HEK293 (cell line): ENCODE results near the gene TRIM8.

Source experiments
- GLIS2 ChIP-seq: fragments of 450-650 bp; formaldehyde crosslinking; IDR thresholded peaks from 2 replicates; pipeline ENCODE4 v1.5.1; 2016; ENCODE audit warnings: missing biosample characterization, missing genetic modification characterization
- IKZF3 ChIP-seq: fragments of 450-650 bp; IDR thresholded peaks from 2 replicates; pipeline ENCODE4 v1.5.0; 2018; ENCODE audit warnings: missing biosample characterization, mild to moderate bottlenecking, missing genetic modification characterization, moderate library complexity
- KLF1 ChIP-seq: fragments of 450-650 bp; formaldehyde crosslinking; IDR thresholded peaks from 2 replicates; pipeline ENCODE4 v1.5.1; 2016; ENCODE audit warnings: missing biosample characterization, missing genetic modification characterization
- KLF16 ChIP-seq: fragments of 450-650 bp; formaldehyde crosslinking; IDR thresholded peaks from 2 replicates; pipeline ENCODE4 v1.5.1; 2017; ENCODE audit warnings: missing biosample characterization, missing genetic modification characterization
- KLF7 ChIP-seq: fragments of 450-650 bp; formaldehyde crosslinking; IDR thresholded peaks from 2 replicates; pipeline ENCODE4 v1.5.1; 2016; ENCODE audit warnings: missing biosample characterization, missing genetic modification characterization, borderline replicate concordance
- KLF8 ChIP-seq: fragments of 450-650 bp; formaldehyde crosslinking; IDR thresholded peaks from 2 replicates; pipeline ENCODE4 v1.5.1; 2016; ENCODE audit warnings: missing biosample characterization, missing genetic modification characterization
- KLF9 ChIP-seq: fragments of 450-650 bp; formaldehyde crosslinking; IDR thresholded peaks from 2 replicates; pipeline ENCODE4 v1.5.1; 2016; ENCODE audit warnings: missing biosample characterization, missing genetic modification characterization, low read depth
- OVOL3 ChIP-seq: fragments of 450-650 bp; formaldehyde crosslinking; IDR thresholded peaks from 2 replicates; pipeline ENCODE4 v1.5.1; 2016; ENCODE audit warnings: missing biosample characterization, missing genetic modification characterization
- SALL2 ChIP-seq: fragments of 450-650 bp; formaldehyde crosslinking; IDR thresholded peaks from 2 replicates; pipeline ENCODE4 v1.5.0; 2017; ENCODE audit warnings: missing biosample characterization, mild to moderate bottlenecking, missing genetic modification characterization, borderline replicate concordance
- SETDB1 ChIP-seq: IDR thresholded peaks from one replicate; pipeline ENCODE4 v1.6.1; 2017; ENCODE audit warnings: mild to moderate bottlenecking, low read length, moderate library complexity, mixed read lengths; ENCODE audit not compliant: insufficient read length
- TCF7L2 ChIP-seq: IDR thresholded peaks from 2 replicates; pipeline ENCODE4 v1.6.1; 2011; ENCODE audit warnings: low read depth, mild to moderate bottlenecking, inconsistent platforms, low read length, moderate library complexity, borderline replicate concordance
- ZBTB20 ChIP-seq: fragments of 450-650 bp; formaldehyde crosslinking; IDR thresholded peaks from 2 replicates; pipeline ENCODE4 v1.5.1; 2016; ENCODE audit warnings: missing biosample characterization, missing genetic modification characterization
- ZBTB21 ChIP-seq: fragments of 450-650 bp; formaldehyde crosslinking; IDR thresholded peaks from 2 replicates; pipeline ENCODE4 v1.5.1; 2017; ENCODE audit warnings: missing biosample characterization, missing genetic modification characterization
- ZNF132 ChIP-seq: fragments of 450-650 bp; formaldehyde crosslinking; IDR thresholded peaks from 2 replicates; pipeline ENCODE4 v1.5.1; 2017; ENCODE audit warnings: missing biosample characterization, missing genetic modification characterization, borderline replicate concordance
- ZNF133 ChIP-seq: fragments of 450-650 bp; formaldehyde crosslinking; IDR thresholded peaks from 2 replicates; pipeline ENCODE4 v1.5.1; 2016; ENCODE audit warnings: missing biosample characterization, missing genetic modification characterization
- ZNF138 ChIP-seq: fragments of 450-650 bp; formaldehyde crosslinking; IDR thresholded peaks from 2 replicates; pipeline ENCODE4 v1.5.1; 2016; ENCODE audit warnings: missing biosample characterization, missing genetic modification characterization, borderline replicate concordance
- ZNF146 ChIP-seq: fragments of 450-650 bp; formaldehyde crosslinking; IDR thresholded peaks from 2 replicates; pipeline ENCODE4 v1.5.1; 2016; ENCODE audit warnings: missing biosample characterization, missing genetic modification characterization
- ZNF16 ChIP-seq: fragments of 450-650 bp; formaldehyde crosslinking; IDR thresholded peaks from 2 replicates; pipeline ENCODE4 v1.5.1; 2016; ENCODE audit warnings: low read depth, missing biosample characterization, missing genetic modification characterization
- ZNF169 ChIP-seq: fragments of 450-650 bp; formaldehyde crosslinking; IDR thresholded peaks from 2 replicates; pipeline ENCODE4 v1.5.1; 2016; ENCODE audit warnings: missing biosample characterization, missing genetic modification characterization
- ZNF2 ChIP-seq: fragments of 450-650 bp; formaldehyde crosslinking; IDR thresholded peaks from 2 replicates; pipeline ENCODE4 v1.5.1; 2016; ENCODE audit warnings: missing biosample characterization, missing genetic modification characterization
- ZNF221 ChIP-seq: fragments of 450-650 bp; formaldehyde crosslinking; IDR thresholded peaks from 2 replicates; pipeline ENCODE4 v1.5.1; 2017; ENCODE audit warnings: missing biosample characterization, missing genetic modification characterization, borderline replicate concordance
- ZNF248 ChIP-seq: fragments of 450-650 bp; formaldehyde crosslinking; IDR thresholded peaks from 2 replicates; pipeline ENCODE4 v1.5.1; 2017; ENCODE audit warnings: missing biosample characterization, missing genetic modification characterization
- ZNF292 ChIP-seq: fragments of 450-650 bp; formaldehyde crosslinking; IDR thresholded peaks from 2 replicates; pipeline ENCODE4 v1.5.1; 2016; ENCODE audit warnings: low read depth, missing biosample characterization, missing genetic modification characterization, borderline replicate concordance
- ZNF354C ChIP-seq: fragments of 450-650 bp; formaldehyde crosslinking; IDR thresholded peaks from 2 replicates; pipeline ENCODE4 v1.5.1; 2016; ENCODE audit warnings: missing biosample characterization, missing genetic modification characterization, low read depth, borderline replicate concordance
- ZNF513 ChIP-seq: fragments of 450-650 bp; IDR thresholded peaks from 2 replicates; pipeline ENCODE4 v1.5.1; 2018; ENCODE audit warnings: missing biosample characterization, missing genetic modification characterization
- ZNF560 ChIP-seq: fragments of 450-650 bp; formaldehyde crosslinking; IDR thresholded peaks from 2 replicates; pipeline ENCODE4 v1.5.1; 2017; ENCODE audit warnings: missing biosample characterization, missing genetic modification characterization, borderline replicate concordance
- ZNF596 ChIP-seq: fragments of 450-650 bp; IDR thresholded peaks from 2 replicates; pipeline ENCODE4 v1.5.0; 2018; ENCODE audit warnings: missing biosample characterization, mild to moderate bottlenecking, missing genetic modification characterization, moderate library complexity
- ZNF629 ChIP-seq: fragments of 450-650 bp; formaldehyde crosslinking; IDR thresholded peaks from 2 replicates; pipeline ENCODE4 v1.5.1; 2017; ENCODE audit warnings: missing biosample characterization, missing genetic modification characterization
- ZNF707 ChIP-seq: fragments of 450-650 bp; formaldehyde crosslinking; IDR thresholded peaks from 2 replicates; pipeline ENCODE4 v1.5.1; 2016; ENCODE audit warnings: missing biosample characterization, missing genetic modification characterization
- ZNF747 ChIP-seq: fragments of 450-650 bp; formaldehyde crosslinking; IDR thresholded peaks from 2 replicates; pipeline ENCODE4 v1.5.1; 2016; ENCODE audit warnings: missing biosample characterization, missing genetic modification characterization
- ZNF768 ChIP-seq: fragments of 450-650 bp; formaldehyde crosslinking; IDR thresholded peaks from 2 replicates; pipeline ENCODE4 v1.5.1; 2018; ENCODE audit warnings: missing biosample characterization, mild to moderate bottlenecking, missing genetic modification characterization
- ZNF792 ChIP-seq: fragments of 450-650 bp; formaldehyde crosslinking; IDR thresholded peaks from 2 replicates; pipeline ENCODE4 v1.5.1; 2016; ENCODE audit warnings: missing biosample characterization, missing genetic modification characterization
- ZNF830 ChIP-seq: fragments of 450-650 bp; IDR thresholded peaks from 2 replicates; pipeline ENCODE4 v1.5.0; 2018; ENCODE audit warnings: missing biosample characterization, missing genetic modification characterization, low read depth, mild to moderate bottlenecking, moderate library complexity
- ZNF837 ChIP-seq: fragments of 450-650 bp; formaldehyde crosslinking; IDR thresholded peaks from 2 replicates; pipeline ENCODE4 v1.5.1; 2016; ENCODE audit warnings: missing biosample characterization, missing genetic modification characterization
- TF ChIP-seq, protein P1 (sequence below): fragments of 450-650 bp; formaldehyde crosslinking; IDR thresholded peaks from 2 replicates; pipeline ENCODE4 v1.5.1; 2016; ENCODE audit warnings: missing biosample characterization, missing genetic modification characterization
- TF ChIP-seq, protein P2 (sequence below): fragments of 450-650 bp; formaldehyde crosslinking; IDR thresholded peaks from 2 replicates; pipeline ENCODE4 v1.5.1; 2016; ENCODE audit warnings: missing biosample characterization, missing genetic modification characterization

Gene TRIM8

GRCh38 chr10:102641880-102642735 lies 2.2 kb upstream of the TRIM8 start (continued):
- TF ChIP-seq ZNF513 (no peak; the same call in 1 of the 2 replicates), ZNF837 (tag by site-specific recombination) (no peak), KLF1 (peak; percentile 75), ZNF830 (no peak), ZNF596 (tag by site-specific recombination) (0 out of 2 replicates have a peak, but pooled peaks have one; percentile 12), ZNF629 (tag by site-specific recombination) (peak; percentile 42; the same call in 1 of the 2 replicates), ZNF248 (tag by site-specific recombination) (no peak), KLF9 (tag by site-specific recombination) (peak; percentile 75), GLIS2 (tag by site-specific recombination) (peak; percentile 99), IKZF3 (tag by site-specific recombination) (peak; percentile 52; the same call in 1 of the 2 replicates), ZNF747 (no peak), ZNF146 (tag by site-specific recombination) (no peak), ZNF16 (tag by site-specific recombination) (no peak), ZBTB20 (tag by site-specific recombination) (peak; percentile 95), KLF7 (tag by site-specific recombination) (peak; percentile 45; the same call in 1 of the 2 replicates), KLF16 (peak; percentile 92), ZNF707 (tag by site-specific recombination) (no peak), ZNF133 (tag by site-specific recombination) (no peak), ZNF354C (tag by site-specific recombination) (no peak), ZNF292 (tag by site-specific recombination) (no peak), ZNF169 (tag by site-specific recombination) (no peak), TCF7L2 (peak; percentile 87), ZNF138 (no peak), SALL2 (tag by site-specific recombination) (no peak), OVOL3 (tag by site-specific recombination) (peak; percentile 70; the same call in 1 of the 2 replicates), ZNF221 (tag by site-specific recombination) (no peak), KLF8 (tag by site-specific recombination) (peak; percentile 92), ZBTB21 (tag by site-specific recombination) (no peak), ZNF768 (tag by site-specific recombination) (no peak), SETDB1 (no peak), ZNF560 (no peak), ZNF2 (tag by site-specific recombination) (no peak), ZNF792 (tag by site-specific recombination) (no peak), ZNF132 (tag by site-specific recombination) (no peak)
- TF ChIP-seq, protein P1, sequence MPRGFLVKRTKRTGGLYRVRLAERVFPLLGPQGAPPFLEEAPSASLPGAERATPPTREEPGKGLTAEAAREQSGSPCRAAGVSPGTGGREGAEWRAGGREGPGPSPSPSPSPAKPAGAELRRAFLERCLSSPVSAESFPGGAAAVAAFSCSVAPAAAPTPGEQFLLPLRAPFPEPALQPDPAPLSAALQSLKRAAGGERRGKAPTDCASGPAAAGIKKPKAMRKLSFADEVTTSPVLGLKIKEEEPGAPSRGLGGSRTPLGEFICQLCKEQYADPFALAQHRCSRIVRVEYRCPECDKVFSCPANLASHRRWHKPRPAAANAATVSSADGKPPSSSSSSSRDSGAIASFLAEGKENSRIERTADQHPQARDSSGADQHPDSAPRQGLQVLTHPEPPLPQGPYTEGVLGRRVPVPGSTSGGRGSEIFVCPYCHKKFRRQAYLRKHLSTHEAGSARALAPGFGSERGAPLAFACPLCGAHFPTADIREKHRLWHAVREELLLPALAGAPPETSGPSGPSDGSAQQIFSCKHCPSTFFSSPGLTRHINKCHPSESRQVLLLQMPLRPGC (tag by site-specific recombination) = peak; percentile 44; the same call in 1 of the 2 replicates
- TF ChIP-seq, protein P2, sequence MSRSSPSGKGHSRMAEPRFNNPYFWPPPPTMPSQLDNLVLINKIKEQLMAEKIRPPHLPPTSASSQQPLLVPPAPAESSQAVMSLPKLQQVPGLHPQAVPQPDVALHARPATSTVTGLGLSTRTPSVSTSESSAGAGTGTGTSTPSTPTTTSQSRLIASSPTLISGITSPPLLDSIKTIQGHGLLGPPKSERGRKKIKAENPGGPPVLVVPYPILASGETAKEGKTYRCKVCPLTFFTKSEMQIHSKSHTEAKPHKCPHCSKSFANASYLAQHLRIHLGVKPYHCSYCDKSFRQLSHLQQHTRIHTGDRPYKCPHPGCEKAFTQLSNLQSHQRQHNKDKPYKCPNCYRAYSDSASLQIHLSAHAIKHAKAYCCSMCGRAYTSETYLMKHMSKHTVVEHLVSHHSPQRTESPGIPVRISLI (tag by site-specific recombination) = no peak
